CD4-positive, alpha-beta T cell treated with Interleukin-1 beta for 1 hour (primary cell): ENCODE data around the gene UCK2.

ENCODE experiments used
- DNase-seq, 2 donors: peaks; one replicate each; pipeline ENCODE4 v3.0.0-alpha.2; 2020 to 2022

Gene UCK2

GRCh38 chr1:165883056-165883455, 55.6 kb downstream of the UCK2 start:
- no peak for DNase-seq

DNA sequence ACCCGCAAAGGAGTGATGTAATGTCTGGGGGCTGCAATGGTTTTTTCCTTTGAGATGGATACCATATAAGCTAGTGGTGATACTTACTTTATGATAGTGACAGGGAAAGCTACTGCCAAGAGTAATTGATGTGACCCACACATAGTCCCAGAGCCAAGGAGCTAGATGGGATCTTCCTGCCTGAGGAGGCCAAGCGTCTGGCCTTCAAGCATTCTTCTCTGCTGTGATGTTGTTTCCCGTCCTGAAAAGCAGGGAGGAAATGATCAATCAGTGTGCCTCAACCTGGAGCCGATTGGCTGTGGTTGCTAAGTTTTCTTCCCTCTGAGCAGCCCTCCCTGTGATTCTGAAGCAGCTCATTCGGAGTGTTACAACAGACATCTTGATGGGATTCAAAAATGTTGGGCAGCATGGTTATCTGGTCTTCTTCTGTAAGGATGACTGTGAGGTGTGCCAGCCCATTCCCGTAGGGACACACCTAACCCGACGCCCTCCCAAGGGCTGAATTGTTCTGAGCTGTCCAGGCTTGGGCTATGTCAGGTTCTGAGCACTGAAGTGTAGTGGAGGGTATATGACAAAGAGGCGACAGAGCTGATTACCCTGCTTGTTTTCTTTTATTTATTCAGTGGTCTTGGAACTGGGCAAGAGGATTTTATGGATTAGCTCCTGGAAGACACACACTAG, 56.7 kb downstream of the UCK2 start:
- no peak for DNase-seq

DNA sequence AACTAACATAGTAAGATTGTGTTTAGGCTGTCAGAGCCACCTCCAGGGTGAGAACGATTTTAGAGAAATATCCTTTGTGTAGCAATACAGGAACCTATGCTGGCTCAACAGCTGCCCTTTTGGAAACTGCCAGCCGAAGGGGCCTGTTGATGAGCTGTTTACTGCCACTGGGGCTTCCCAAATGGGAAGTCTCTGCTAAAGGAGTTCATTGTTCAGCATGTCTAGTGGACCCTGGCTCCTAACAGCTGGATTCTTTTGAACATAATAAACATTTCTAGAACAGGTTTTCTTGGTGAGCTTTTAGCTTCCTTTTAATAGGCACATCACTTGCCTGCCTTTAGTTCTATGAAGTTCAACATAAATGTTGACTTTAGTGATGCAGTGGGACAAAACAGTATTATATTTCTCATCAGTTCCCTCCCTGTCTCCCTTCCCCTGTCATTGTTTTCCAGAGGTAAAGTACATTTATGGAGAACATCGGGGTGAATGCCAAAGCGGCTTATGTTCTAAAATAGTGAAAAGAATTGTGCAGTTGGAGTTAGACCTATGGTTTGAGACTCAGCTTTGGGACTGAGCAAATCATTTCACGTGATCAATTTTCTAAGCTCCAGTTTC, 57.4 kb downstream of the UCK2 start:
- peak in 1 of 2 donors; percentile 46 for DNase-seq

- no peak for DNase-seq
These were observed 57.9 kb downstream of the UCK2 start for GRCh38 chr1:165885305-165885694.

DNA sequence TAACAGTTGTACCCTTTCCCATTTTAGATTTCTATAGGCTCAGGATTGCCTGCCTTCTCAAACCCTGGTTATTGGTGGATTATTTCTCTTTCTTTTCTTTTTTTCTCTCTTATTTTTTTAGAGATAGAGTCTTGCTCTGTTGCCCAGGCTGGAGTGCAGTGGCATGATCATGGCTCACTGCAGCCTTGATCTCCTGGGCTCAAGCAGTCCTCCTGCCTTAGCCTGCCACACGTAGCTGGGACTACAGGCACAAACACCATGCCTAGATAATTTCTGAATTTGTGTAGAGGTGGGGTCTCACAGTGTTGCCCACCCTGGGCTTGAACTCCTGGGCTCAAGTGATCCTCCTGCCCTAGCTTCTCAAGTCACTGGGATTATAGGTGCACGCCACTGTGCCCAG, 58.8 kb downstream of the UCK2 start:
- no peak for DNase-seq

GRCh38 chr1:165886983-165887382, 59.6 kb downstream of the UCK2 start:
- DNase-seq: no peak

GRCh38 chr1:165887877-165888551, 60.6 kb downstream of the UCK2 start:
- no peak for DNase-seq

DNA sequence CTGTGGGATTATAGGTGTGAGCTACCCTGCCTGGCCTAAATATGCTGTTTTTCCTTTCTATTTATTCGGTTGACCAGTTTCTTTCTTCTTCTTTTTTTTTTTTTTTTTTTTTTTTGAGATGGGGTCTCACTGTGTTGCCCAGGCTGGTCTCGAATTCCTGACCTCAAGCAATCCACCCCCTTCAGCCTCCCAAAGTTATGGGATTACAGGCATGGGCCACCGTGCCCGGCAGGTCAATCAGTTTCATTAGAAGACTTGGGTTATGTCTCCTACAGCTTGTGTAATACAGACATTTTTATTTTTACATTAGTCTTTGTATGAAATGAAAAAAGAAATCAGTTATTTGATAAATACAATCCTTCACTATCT, 61.1 kb downstream of the UCK2 start:
- DNase-seq: no peak

DNA sequence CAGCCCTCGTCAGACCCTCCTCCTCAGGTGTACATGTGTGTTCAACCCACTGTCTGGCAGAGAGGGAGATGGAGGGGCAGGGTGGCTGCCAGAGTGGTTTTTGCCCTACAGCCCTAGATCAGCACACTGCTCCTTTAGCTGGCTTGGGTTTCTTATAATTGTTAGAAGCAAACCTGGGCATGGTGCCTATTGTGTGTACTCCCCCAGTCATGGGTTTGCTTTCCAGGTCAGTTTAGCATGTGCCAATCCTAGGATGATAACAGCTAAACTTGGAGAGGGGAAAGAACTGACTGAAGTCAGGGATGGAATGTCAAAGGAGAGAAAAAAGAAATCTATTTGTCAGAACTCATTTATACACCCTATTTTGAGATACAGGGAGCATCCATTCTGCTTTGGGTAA, 63.3 kb downstream of the UCK2 start:
- no peak for DNase-seq

- no peak for DNase-seq
These were observed 63.9 kb downstream of the UCK2 start for GRCh38 chr1:165891111-165891860.

- DNase-seq: no peak
These were observed 65.5 kb downstream of the UCK2 start for GRCh38 chr1:165892935-165893334.

- no peak for DNase-seq
These were observed 66.1 kb downstream of the UCK2 start for GRCh38 chr1:165893507-165893906.

- no peak for DNase-seq
These were observed 67.2 kb downstream of the UCK2 start for GRCh38 chr1:165894591-165894990.

DNA sequence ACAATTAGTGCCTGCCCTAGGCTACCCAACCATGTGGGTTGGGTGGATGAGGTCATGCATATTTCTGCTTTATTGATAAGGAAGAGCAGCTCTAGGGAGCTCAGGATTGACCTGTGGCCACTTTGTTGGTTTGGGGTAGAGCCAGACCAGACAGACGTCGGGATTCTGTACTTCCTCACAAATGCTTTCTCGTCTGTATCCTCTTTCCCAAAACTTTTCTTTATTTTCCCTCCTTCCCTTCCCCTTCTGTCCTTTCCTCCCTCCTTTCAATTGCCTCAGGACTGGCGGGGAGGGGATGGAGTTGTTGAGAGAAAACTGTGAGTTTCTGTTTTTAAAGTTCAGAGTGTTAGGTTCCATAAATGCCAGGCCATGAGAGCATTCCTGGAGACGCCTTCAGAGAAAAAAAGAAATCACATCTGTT, 68.0 kb downstream of the UCK2 start:
- DNase-seq: no peak

- DNase-seq: no peak
These were observed 68.9 kb downstream of the UCK2 start for GRCh38 chr1:165896277-165896676.

DNA sequence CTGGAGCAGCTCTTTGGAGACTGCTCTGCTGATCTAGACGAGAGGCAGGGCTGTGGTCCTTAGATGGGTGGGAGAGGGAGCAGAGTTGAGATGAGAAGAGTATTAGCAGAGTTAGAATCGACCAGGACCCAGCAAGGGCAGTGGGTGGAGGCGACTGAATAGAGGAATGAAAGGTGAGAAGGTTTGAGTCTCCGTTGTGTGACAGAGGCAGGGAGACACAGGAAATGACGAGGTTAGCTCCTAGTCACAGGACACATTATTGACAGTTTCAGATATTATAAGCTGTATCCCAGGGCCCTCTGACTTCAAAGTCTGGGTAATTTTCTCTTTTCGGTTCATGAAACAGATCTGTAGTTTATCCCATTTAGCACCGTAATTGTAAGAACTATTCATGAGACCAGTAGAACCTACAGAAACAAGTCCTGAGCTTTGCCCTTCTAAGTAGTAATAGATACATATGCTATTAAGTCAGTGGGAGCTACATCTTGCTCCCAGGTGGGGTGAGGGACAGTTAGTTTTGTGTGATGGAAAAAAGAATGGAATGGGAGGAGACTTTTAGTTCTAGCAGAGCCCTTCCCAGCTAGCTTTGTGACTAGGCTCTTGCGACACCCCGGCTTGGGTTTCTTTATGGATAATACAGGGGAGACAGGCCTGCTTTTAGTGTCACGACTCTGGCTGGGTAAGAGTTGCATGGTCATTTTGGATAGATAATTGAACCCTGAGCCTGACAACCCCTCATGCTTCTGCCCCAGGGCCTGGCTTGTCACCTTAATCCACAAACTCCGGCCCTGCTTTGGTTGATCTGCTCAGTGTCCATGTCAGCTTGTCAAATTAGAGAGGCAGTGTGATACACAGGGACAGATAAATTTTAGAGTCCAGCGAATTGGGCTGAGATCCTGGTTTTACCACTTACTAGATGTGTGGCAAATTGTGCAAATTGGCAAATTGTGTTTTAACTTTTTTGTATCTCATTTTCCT, 70.2 kb downstream of the UCK2 start:
- no peak for DNase-seq

- DNase-seq: no peak
These were observed 71.4 kb downstream of the UCK2 start for GRCh38 chr1:165898837-165899236.

- no peak for DNase-seq
These were observed 72.1 kb downstream of the UCK2 start for GRCh38 chr1:165899461-165899941.

DNA sequence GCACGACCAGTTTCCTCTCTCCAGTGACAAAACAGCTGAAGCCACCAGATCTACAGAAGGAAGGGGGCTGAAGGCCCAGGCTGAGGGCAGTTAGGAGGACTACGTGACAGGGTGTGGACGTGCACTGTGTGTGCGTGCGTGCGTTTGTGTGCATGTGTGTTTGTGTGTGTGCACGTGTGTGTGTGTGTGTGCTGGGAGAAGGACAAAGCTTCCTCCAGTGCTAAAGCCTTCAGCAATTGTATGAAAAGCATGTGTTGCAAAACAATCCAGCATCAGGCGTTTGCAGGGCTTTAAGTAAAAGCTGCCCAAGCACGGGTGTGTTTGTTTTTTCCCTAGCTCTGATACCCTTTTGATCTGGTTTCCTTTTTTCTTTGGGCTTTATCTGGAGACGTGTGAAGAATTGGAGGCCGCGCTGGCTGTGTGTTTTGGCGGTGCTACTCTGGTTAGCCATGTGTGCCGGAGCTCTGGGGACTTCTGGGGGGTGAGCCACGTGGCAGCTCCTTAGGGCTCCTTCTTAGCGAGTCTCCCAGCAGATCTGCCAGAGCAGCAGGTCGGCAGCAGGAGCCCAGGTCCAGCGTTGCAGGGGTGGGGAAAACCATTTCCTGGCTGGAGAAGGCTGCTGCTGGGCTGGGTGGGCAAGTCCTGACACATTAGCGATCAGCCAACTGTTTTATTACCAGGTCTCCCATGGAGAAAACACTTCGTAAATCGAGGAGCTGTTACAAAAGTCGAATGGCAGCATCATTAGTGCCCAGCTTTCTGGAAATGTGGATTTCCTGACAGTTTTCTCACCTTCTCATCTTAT, 73.4 kb downstream of the UCK2 start:
- no peak for DNase-seq

- no peak for DNase-seq
These were observed 75.2 kb downstream of the UCK2 start for GRCh38 chr1:165902565-165902964.

GRCh38 chr1:165903672-165904071, 76.3 kb downstream of the UCK2 start:
- no peak for DNase-seq
